HepG2 (cell line): Measurements from ENCODE around the gene DDX19B. TPM values are rescaled to one million over a fixed set of nuclear protein-coding genes. Genes with fewer than 3 reads are reported as not detected.

ENCODE experiments used
- ATAC-seq: fragments of 200-7000 bp; cut with Tn5 transposase; 3 replicates; pipeline ENCODE4 v1.9.1; 2020; ENCODE audit warnings: mild to moderate bottlenecking, moderate library complexity
- BruUV-seq: library from RNA; stranded (reverse); fragments of 400-500 nt; replicated peaks from 2 replicates; lab custom pipeline; 2021; lab: Mats Ljungman, UMichigan
- CTCF ChIA-PET: fragments of 300-600 bp; formaldehyde crosslinking; extraction: SDS; loops from one replicate; lab custom pipeline; 2021; ENCODE audit warnings: low total read pairs, inconsistent platforms, low intra/inter-chr PET ratio; lab: Yijun Ruan, JAX
- POLR2A ChIA-PET: fragments of 350-600 bp; sonication (Branson Sonifier 250); formaldehyde crosslinking; loops from one replicate; lab custom pipeline; 2020; ENCODE audit warnings: antibody characterized with exemption, inconsistent platforms; lab: Yijun Ruan, JAX
- DNase-seq: peaks from one replicate; pipeline ENCODE4 v3.0.0-alpha.2; 2015; ENCODE audit warnings: low spot score
- FAIRE-seq: peaks from 3 replicates; lab custom pipeline; 2011; peaks lifted over from hg19 to GRCh38; lab: Jason Lieb, UNC
- H2AFZ ChIP-seq: one replicate; pipeline ENCODE4 v1.6.1; 2011; ENCODE audit warnings: low read length, inconsistent platforms
- H3K27ac ChIP-seq: fragments of 300-600 bp; 3 replicates; pipeline ENCODE4 v1.8.0; 2011; ENCODE audit warnings: mixed run types, mild to moderate bottlenecking, mixed read lengths, low read length, inconsistent platforms; ENCODE audit not compliant: insufficient read depth; ENCODE audit errors: extremely low read length
- H3K27me3 ChIP-seq, 2 experiments: fragments of 200-600 bp in 1 of 2; 2 replicates in 1 of 2; 3 replicates in 1 of 2; pipeline versions ENCODE4 v1.6.0 to v1.8.0; 2011; ENCODE audit warnings: low read length in 2 of 2, mild to moderate bottlenecking in 2 of 2, moderate library complexity in 2 of 2, inconsistent platforms in 1 of 2; ENCODE audit not compliant: insufficient read depth in 2 of 2, control insufficient read depth in 1 of 2
- H3K36me3 ChIP-seq, 2 experiments: fragments of 200-600 bp in 1 of 2; replicated peaks in 1 of 2; 2 replicates in 1 of 2; 3 replicates in 1 of 2; pipeline versions ENCODE4 v1.5.1 to v1.8.0; 2011; ENCODE audit warnings: low read length in 2 of 2, inconsistent platforms in 1 of 2; ENCODE audit not compliant: insufficient read depth in 2 of 2, control insufficient read depth in 1 of 2
- H3K4me1 ChIP-seq: 2 replicates; pipeline ENCODE4 v1.5.1; 2012; ENCODE audit warnings: low read length, inconsistent platforms; ENCODE audit not compliant: insufficient read depth
- H3K4me2 ChIP-seq: 2 replicates; pipeline ENCODE4 v1.6.0; 2011; ENCODE audit warnings: low read depth, low read length, inconsistent platforms
- H3K4me3 ChIP-seq, 3 experiments: fragments of 200-600 bp in 1 of 3; sonication (generic), shearing (Covaris generic) in 1 of 3; replicated peaks in 1 of 3; 2 replicates each; pipeline ENCODE4 v1.5.1; 2011 to 2016; ENCODE audit warnings: low read length in 3 of 3, inconsistent platforms in 2 of 3, low read depth in 2 of 3, mild to moderate bottlenecking in 2 of 3, control low read depth in 1 of 3, mixed read lengths in 1 of 3; ENCODE audit not compliant: insufficient read depth in 1 of 3
- H3K79me2 ChIP-seq: one replicate; pipeline ENCODE4 v1.6.1; 2011; ENCODE audit warnings: low read length, inconsistent platforms; ENCODE audit not compliant: insufficient read depth
- H3K9ac ChIP-seq: 2 replicates; pipeline ENCODE4 v1.6.0; 2011; ENCODE audit warnings: mild to moderate bottlenecking, low read depth, low read length, inconsistent platforms; ENCODE audit not compliant: insufficient read depth
- H3K9me3 ChIP-seq: 2 replicates; pipeline ENCODE4 v1.5.1; 2012; ENCODE audit warnings: mild to moderate bottlenecking, low read length
- H4K20me1 ChIP-seq: 2 replicates; pipeline ENCODE4 v1.6.0; 2011; ENCODE audit warnings: inconsistent platforms, mild to moderate bottlenecking, low read length, moderate library complexity; ENCODE audit not compliant: insufficient read depth
- AGO2 ChIP-seq: fragments of 200-400 bp; formaldehyde crosslinking; optimal IDR thresholded peaks from 2 replicates; pipeline ENCODE3; 2017; ENCODE audit warnings: mild to moderate bottlenecking, low read depth, low read length, moderate library complexity
- HNF4A ChIP-seq: sonication (generic); formaldehyde crosslinking; IDR thresholded peaks from 2 replicates; pipeline ENCODE4 v1.4.0; 2020; ENCODE audit warnings: missing genetic modification reagents
- MXD3 ChIP-seq: IDR thresholded peaks from 2 replicates; pipeline ENCODE4 v1.6.1; 2016; ENCODE audit warnings: mild to moderate bottlenecking, missing biosample characterization, missing genetic modification reagents
- MYNN ChIP-seq: sonication (generic); formaldehyde crosslinking; IDR thresholded peaks from 2 replicates; pipeline ENCODE4 v1.4.0; 2020; ENCODE audit warnings: mild to moderate bottlenecking, low read depth, missing genetic modification reagents
- NFKB2 ChIP-seq: sonication (generic); formaldehyde crosslinking; IDR thresholded peaks from 2 replicates; pipeline ENCODE4 v1.4.0; 2020; ENCODE audit warnings: missing genetic modification reagents, borderline replicate concordance
- NFYB ChIP-seq: sonication (generic); formaldehyde crosslinking; IDR thresholded peaks from 2 replicates; pipeline ENCODE4 v1.4.0; 2020; ENCODE audit warnings: missing genetic modification reagents
- PAF1 ChIP-seq: IDR thresholded peaks from 2 replicates; pipeline ENCODE4 v1.6.1; 2016; ENCODE audit warnings: missing genetic modification reagents, missing compliant biosample characterization
- RBAK ChIP-seq: sonication (generic); formaldehyde crosslinking; IDR thresholded peaks from 2 replicates; pipeline ENCODE4 v1.5.1; 2020; ENCODE audit warnings: mild to moderate bottlenecking, missing genetic modification reagents
- SRF ChIP-seq: IDR thresholded peaks from 2 replicates; pipeline ENCODE4 v1.6.1; 2011; ENCODE audit warnings: mild to moderate bottlenecking, low read depth, low read length, moderate library complexity
- ZNF234 ChIP-seq: sonication (generic); formaldehyde crosslinking; conservative IDR thresholded peaks from 2 replicates; pipeline ENCODE4 v1.5.1; 2020; ENCODE audit warnings: mild to moderate bottlenecking, missing genetic modification reagents
- ZNF501 ChIP-seq: sonication (generic); formaldehyde crosslinking; IDR thresholded peaks from 2 replicates; pipeline ENCODE4 v1.5.1; 2020; ENCODE audit warnings: mild to moderate bottlenecking, moderate library complexity, missing genetic modification reagents
- ZSCAN29 ChIP-seq: sonication (generic); formaldehyde crosslinking; conservative IDR thresholded peaks from 2 replicates; pipeline ENCODE4 v1.4.0; 2020; ENCODE audit warnings: mild to moderate bottlenecking, missing genetic modification reagents
- WGBS: methylation state at CpG from one replicate; pipeline ENCODE4 v1.1.6; 2017; ENCODE audit warnings: low lambda C conversion rate; 5-methylcytosine and 5-hydroxymethylcytosine counted together
- in situ Hi-C: cut with HindIII; loops from 2 replicates; pipeline ENCODE4 v1.10.0; 2017; ENCODE audit warnings: low pct_unique_long_range_greater_than_20kb; ENCODE audit not compliant: extremely low pct_ligation_motif_present
- intact Hi-C: fragments of 100-400 bp; cut with micrococcal nuclease; formaldehyde crosslinking; loops from one replicate; pipeline ENCODE4 v1.10.0; 2022; ENCODE audit not compliant: unreplicated experiment
- polyA plus RNA-seq, 8 experiments: library from polyadenylated mRNA; depleted of rRNA in 3 of 8; stranded (reverse) in 7 of 8; unstranded in 1 of 8; fragments of >200 nt; fragmentation: Illumina TruSeq in 4 of 8; extraction: Trizol in 4 of 8; gene quantifications; 2 replicates each; pipeline versions ENCODE4 v1.2.1 to v1.2.3, GENCODE V29; 2011 to 2016; ENCODE audit warnings: low read depth in 4 of 8, missing spikeins in 1 of 8, mixed read lengths in 1 of 8; ENCODE audit not compliant: insufficient read depth in 1 of 8
- total RNA-seq, 5 experiments: library from RNA; depleted of rRNA; stranded (reverse); fragments of >200 nt; fragmentation: Illumina TruSeq; extraction: Trizol; gene quantifications; 2 replicates each; pipeline ENCODE4 v1.2.3, GENCODE V29; 2016; ENCODE audit warnings: low read depth in 1 of 5

The DDX19B gene
- total and polyA plus RNA-seq, 2 of the 13 experiments (the other 11 are each of a cell fraction or from before 2014, with no cell fraction given) = 36.2 to 40.0 TPM

- H4K20me1 ChIP-seq = no peaks in the 10 kb centered on the region; the same call in 1 of the 2 replicates
- CTCF ChIA-PET = no interaction called here
- H3K9ac ChIP-seq = no peak overlapping the region
- DNase-seq = no peak
- TF ChIP-seq ZSCAN29 (CRISPR knock-in tag) (no peak), MYNN (CRISPR knock-in tag) (no peak), HNF4A (CRISPR knock-in tag) (no peak), RBAK (no peak), PAF1 (CRISPR knock-in tag) (no peak), ZNF234 (CRISPR knock-in tag) (no peak), MXD3 (CRISPR knock-in tag) (no peak)
- H2AFZ ChIP-seq = no peak overlapping the region
- no peak for FAIRE-seq
- H3K4me3 ChIP-seq = no peak overlapping the region
- no peaks in the 10 kb centered on the region for H3K27me3 ChIP-seq
- no peak overlapping the region for H3K4me2 ChIP-seq
- 98% methylated on average over 10 of the region's 10 CpGs for WGBS
- peaks cover 39 to 80% of the 10 kb centered on the region in 2 experiments for H3K36me3 ChIP-seq
- intact Hi-C loops (no loop called here), in situ Hi-C loops (no loop called here)
- H3K79me2 ChIP-seq = no peaks in the 10 kb centered on the region
- POLR2A ChIA-PET = interaction anchor here (1.1 to 1.4 kb wide), 3 partner anchors 8 to 20 kb away, joined by 3 to 4 read pairs (median 3); partner anchors contain the start of gene EXOSC6
- BruUV-seq = no TSS peak
- no peak overlapping the region for H3K27ac ChIP-seq
- ATAC-seq = no peak
- H3K4me1 ChIP-seq = no peaks in the 10 kb centered on the region
- no peaks in the 10 kb centered on the region for H3K9me3 ChIP-seq
Measured at GRCh38 chr16:70271696-70272095, 27.3 kb upstream of the DDX19B start.

- H3K4me3 ChIP-seq = no peak overlapping the region
- ATAC-seq (no peak), FAIRE-seq (no peak), DNase-seq (no peak)
- intact Hi-C loops = no loop called here
- no peak overlapping the region for H3K4me2 ChIP-seq
- H4K20me1 ChIP-seq = peaks cover 22% of the 10 kb centered on the region; the same call in 1 of the 2 replicates
- no peak overlapping the region for H3K27ac ChIP-seq
- H2AFZ ChIP-seq = no peak overlapping the region
- POLR2A ChIA-PET = interaction anchor here (1.5 kb wide), 2 partner anchors 11 to 13 kb away, joined by 5 to 8 read pairs; partner anchors contain the start of gene AARS1
- TF ChIP-seq MYNN (CRISPR knock-in tag) (no peak), NFYB (no peak), ZNF501 (CRISPR knock-in tag) (no peak), SRF (no peak), NFKB2 (CRISPR knock-in tag) (no peak), AGO2 (no peak)
- in situ Hi-C loops = no loop called here
- BruUV-seq = no TSS peak
- no peaks in the 10 kb centered on the region for H3K27me3 ChIP-seq
- 100% methylated on average over 1 of the region's 1 CpG for WGBS
- peaks cover 3% of the 10 kb centered on the region for H3K79me2 ChIP-seq
- H3K9me3 ChIP-seq = no peaks in the 10 kb centered on the region
- CTCF ChIA-PET = no interaction called here
- no peaks in the 10 kb centered on the region for H3K4me1 ChIP-seq
- peaks cover 39 to 75% of the 10 kb centered on the region in 2 experiments for H3K36me3 ChIP-seq
- H3K9ac ChIP-seq = no peak overlapping the region
Measured at GRCh38 chr16:70276392-70276791, 22.6 kb upstream of the DDX19B start.
